Femur (tissue), 1 donor: ENCODE results near the gene SCGB3A1.

Experiments used
- DNase-seq: peaks from one replicate; pipeline ENCODE4 v3.0.0-alpha.2; 2017

SCGB3A1 gene

GRCh38 chr5:180625125-180625790, 34.0 kb upstream of the SCGB3A1 start:
- DNase-seq, result no peak

DNA sequence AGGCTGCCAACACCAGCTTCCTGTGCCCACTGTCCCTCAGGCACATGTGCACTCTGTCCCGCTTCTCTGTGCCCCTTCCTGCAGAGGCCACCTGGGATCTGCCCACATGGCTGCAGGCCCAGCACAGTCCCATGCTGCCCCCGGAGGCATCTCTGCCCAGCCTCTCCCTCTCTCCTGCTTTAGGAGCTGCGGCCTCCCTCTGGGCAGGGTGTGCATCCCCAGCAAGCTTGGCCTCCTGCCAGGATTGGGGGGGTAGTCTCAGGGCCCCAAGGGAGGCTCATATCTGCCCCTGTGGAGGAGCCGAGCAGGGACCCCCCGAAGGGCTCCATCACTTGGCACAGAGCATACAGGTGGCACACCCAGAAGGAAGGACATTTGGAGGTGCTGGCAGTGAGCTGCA, 33.3 kb upstream of the SCGB3A1 start:
- no peak for DNase-seq

- DNase-seq, result no peak
These were observed 32.5 kb upstream of the SCGB3A1 start for GRCh38 chr5:180623844-180624243.

DNA sequence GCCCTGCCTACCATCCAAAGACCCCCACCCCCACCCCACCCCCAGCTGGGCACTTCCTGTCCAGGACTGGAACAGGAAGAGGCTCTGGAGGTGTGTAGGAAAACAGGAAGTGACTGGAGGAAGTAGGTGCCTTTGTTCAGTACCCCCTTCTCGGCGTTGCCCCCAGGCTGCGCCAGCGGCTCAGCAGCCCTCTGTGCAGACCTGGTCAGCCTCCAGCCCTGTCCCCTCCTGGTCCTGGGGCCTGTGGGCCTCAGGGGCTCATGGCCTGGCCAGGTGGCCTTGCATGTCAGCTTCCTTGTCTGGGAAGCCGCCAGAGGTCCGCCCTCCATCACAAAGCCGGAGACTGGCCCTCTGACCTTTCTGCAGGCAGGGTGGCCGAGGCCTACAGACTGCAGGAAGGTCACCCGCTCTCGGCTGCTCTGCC, 32.1 kb upstream of the SCGB3A1 start:
- no peak for DNase-seq

DNA sequence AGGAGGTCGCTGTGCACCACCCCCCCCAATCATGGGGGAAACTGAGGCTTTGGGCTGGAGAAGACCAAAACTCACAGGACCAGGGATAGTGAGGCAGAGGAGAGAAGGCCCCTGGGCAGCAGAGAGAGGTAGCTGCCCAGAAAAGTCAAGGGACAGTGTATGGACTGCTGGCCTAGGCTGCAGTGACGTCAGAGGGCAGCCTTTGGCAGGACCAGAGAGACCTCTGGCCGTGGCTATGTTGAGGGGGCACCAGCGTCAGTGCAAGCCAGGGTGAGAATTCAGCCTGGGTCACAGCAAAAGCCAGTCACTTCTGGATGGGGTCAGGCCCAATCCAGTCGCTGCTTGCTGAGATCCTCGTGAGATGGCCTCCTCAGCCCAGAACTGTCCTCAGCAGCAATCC, 31.6 kb upstream of the SCGB3A1 start:
- no peak for DNase-seq

DNA sequence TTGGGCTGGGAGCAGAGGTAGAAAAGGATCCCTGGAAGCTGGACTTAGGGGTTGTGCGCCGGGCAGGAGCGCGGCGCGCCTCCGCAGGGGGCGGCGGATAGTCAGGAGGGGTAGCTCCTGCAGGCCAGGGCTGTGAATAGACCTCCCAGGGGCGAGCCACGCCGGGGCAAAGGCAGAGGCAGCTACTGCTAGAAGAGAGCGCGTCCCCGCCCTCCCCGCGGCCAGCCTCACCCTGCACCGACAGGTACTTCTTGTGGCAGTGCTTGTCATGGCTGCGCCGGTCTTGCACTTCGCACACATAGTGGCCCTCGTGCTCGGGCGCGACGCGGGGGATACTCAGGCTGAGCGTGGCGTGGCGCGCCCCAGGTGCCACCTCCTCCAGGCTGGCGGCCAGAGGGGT, 30.0 kb upstream of the SCGB3A1 start:
- no peak for DNase-seq

GRCh38 chr5:180620014-180620413, 28.7 kb upstream of the SCGB3A1 start:
- DNase-seq, result no peak

DNA sequence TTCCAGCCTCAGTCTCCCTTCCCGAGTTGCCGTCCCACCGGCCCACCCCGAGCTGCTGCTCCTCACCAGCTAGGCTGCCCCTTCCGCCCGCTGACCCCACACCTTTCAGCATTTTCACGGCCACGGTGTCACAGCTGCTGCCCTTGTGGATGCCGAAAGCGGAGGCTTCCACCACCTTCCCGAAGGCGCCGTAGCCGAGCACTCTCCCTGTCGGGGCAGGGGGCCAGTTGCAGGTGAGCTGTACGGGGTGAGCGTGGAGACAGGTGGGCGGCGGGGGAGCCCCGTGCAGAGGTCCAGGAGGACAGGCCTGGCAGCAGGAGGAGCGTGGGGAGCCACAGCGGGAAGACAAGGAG, 28.2 kb upstream of the SCGB3A1 start:
- no peak for DNase-seq

DNA sequence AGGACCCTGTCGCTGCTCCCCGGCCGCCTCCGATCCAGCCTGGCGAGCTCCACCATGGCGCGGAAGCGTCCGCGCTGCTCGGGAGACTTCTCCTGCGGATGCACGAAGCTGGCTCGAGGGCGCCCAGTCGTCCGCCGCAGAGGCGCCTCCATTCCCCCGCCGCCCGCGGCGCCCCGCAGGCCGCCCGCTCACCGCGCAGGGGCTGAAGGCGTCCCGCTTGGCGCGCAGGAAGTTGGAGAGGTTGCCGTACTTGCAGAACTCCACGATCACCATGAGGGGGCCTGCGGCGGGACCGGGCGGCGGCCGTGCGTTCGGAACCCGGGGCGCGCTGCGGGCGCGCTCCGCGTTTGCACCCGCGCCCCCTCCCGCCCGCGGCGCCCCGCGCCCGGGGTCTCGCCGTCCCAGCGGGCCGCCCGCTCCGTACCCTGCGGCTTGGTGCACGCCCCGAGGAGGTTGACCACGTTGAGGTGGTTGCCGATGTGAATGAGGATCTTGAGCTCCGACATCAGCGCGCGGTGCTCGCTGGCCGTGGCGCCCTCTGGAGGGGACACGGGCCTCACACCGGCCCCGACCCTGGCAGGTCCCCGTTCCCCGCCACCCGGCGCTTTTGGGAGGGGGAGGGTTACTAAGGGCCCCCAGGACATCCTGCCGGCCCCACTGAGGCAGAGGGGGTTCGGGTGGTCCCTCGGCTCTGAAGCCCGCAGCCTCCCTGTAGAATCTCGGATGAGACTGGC, 27.7 kb upstream of the SCGB3A1 start:
- DNase-seq, result peak; percentile 49

GRCh38 chr5:180618487-180618828, 27.2 kb upstream of the SCGB3A1 start:
- no peak for DNase-seq

DNA sequence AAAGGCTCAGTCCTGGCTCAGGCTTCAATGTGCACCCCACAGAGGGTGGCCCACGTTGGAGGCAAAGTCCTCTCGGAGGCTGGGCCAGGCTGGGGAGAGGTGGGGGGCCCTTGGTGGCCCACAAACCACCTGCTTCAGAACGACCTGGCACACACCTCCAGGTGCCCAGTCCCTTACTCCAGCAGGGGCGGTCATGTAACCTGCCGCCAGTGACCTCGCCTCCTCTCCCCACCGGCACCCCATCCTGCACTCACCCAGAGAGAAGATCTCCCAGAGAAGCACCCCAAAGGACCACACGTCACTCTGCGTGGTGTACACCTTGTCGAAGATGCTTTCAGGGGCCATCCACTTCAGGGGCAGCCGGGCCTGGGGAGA, 22.5 kb upstream of the SCGB3A1 start:
- no peak for DNase-seq

GRCh38 chr5:180613188-180613813, 22.0 kb upstream of the SCGB3A1 start:
- DNase-seq, result no peak

GRCh38 chr5:180612683-180613082, 21.4 kb upstream of the SCGB3A1 start:
- no peak for DNase-seq

- no peak for DNase-seq
These were observed 20.0 kb upstream of the SCGB3A1 start for GRCh38 chr5:180611140-180611850.

DNA sequence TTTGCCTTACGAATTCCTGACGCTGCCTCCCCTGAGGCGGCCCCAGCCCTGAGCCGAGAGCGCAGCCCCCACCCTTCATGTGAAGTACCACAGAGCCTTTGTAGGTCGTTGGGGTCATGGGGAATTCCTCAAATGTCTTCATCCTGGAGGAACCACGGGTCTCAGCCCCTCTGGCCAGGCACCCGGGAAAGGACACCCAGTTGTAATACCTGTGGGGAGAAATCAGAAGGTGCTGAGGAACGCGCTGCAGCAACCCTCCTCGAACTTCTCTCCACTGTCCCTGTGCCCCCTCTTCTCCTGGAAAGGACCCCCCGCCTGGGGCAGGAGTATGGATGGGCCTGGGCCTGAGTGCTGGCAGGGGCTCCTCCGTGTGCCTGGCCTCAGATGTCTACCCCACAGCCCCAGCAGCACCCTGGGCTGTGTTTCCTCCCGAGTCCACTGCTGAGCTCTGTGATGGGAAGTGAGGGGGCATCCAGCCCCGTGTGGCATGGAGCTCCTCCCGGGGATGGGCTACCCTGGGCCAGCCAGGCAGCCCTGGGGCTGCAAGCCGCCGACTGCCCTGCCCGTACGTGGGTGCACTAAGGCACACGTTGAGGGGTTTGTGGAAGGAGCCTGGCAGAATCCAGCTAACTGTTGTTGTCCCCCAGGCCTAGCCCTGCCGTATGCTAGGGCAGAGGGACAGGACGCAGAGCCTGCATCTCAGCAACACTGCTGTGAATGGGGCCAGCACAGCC, 18.7 kb upstream of the SCGB3A1 start:
- no peak for DNase-seq

DNA sequence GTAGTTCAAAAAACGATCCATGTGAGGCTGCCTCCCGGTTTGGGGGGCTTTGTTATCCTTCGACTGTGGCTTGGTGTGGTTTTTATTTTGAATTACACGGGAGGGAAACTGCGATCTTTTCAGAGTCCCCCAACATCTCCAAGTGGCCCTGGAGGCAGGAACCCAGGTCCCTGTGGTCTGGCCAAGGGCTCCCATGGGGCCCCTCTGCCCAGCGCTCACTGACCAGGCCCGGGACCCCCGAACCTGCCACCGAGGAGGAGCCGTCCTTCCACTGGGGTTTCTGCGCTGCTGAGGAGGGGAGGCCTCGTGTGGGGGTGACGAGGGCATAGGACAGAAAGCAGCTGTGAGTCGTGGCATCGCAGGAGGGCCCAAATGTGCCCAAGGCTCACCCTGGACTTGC, 18.1 kb upstream of the SCGB3A1 start:
- no peak for DNase-seq

- no peak for DNase-seq
These were observed 17.4 kb upstream of the SCGB3A1 start for GRCh38 chr5:180608572-180609310.

- DNase-seq, result no peak
These were observed 16.7 kb upstream of the SCGB3A1 start for GRCh38 chr5:180607861-180608571.

GRCh38 chr5:180606215-180606785, 15.0 kb upstream of the SCGB3A1 start:
- no peak for DNase-seq

DNA sequence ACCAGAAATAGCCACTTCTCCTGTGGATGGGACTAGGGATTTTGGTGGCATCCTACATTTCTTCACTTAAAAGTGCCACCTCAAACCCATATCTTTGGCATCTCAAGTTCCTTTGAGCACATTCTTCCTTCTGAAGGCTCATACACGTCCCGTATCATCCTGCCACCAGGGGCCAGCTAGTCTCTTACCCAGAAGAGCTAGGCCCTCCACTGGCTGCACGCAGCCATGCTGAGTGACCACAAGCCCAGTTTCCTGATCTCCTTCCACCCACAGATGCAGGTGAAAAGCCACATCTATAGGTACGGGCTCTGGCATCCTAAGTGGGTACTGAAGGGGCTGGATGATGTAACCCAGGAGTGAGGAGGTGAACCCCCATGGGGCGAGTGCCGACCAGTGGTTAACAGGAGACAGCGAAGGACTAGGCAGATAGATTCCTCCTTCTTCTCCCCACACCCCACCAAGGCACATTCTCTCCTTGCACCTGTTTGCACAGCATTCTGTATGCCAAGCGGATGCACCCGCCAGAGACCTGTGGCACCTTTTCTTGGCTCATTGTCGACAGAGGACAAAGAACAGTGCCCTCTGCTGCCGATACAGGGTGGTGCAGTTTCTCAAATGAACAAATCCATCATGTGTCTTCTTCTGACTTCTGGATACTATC, 14.4 kb upstream of the SCGB3A1 start:
- DNase-seq, result no peak

- DNase-seq, result peak; percentile 10
These were observed 13.0 kb upstream of the SCGB3A1 start for GRCh38 chr5:180604271-180604670.
